ENCODE results near the gene G2E3.

The G2E3 gene

DNA sequence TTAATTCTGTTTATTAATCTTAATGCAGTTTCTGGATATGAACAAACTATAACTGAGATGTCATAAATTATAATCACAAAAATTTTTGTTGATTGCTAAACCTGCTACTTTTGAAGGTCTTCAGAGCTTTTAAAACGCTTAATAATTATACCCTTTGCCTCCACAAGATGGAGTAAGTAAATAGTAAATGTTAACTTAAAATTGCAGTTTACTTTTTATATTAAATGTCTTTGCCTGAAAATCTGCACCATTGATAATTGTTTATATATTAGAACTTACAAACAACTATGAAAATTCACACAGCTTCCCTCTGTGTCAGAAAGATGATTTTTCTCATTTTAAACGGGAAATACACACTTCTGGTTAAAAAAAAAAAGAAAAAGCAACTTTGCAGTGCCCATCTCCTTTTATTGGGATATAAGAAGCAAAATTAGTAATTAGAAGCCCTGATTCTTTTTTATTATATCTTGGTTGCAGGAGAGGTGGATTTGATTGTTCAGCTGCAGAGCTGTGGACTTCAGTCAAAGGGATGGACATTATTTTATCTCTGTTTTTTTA lies 98.7 kb downstream of the G2E3 start:
- no peak for DNase-seq

DNA sequence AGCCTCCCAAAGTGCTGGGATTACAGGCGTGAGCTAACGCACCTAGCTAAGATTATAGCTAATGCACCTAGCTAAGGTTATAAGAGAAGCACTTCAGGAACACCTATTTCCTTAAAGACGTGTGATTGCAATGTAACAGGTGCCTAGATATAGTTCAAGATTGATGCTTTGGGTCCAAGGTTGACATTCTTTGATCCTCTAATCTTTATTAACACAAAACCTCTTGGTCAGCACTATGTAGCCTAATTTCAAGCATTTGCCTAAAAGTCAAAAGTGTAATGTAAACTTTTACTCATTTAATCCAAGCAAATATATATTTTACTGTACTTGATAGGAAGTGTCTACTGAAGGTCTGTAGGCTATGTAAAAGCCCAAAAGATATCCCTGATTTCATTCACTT lies 99.7 kb downstream of the G2E3 start:
- DNase-seq, result no peak

DNA sequence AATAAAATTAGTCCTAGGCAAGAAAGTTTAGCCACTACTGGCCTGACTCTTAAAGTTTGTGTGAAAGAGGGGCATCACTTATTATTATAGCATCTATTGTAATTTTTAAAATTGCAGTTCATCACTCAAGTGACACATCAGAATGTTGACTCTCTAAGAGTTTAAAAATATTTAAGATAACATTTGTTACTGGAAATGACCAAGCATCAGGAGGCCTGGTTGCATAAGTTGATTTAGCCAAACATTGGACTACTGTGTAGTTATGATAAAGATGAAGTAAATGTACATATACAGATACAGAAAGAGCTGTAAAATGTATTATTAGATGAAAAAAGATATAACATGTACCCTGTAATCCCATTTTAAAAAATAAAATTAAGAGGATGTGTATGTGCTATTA lies 110.6 kb downstream of the G2E3 start:
- no peak for DNase-seq
